ENCODE results near the gene RIN3. TPM values are rescaled to one million over a fixed set of nuclear protein-coding genes. Genes with fewer than 3 reads are reported as not detected.

The RIN3 gene
- total RNA-seq, 1 donor from 2014 or later = 70.6 TPM

GRCh38 chr14:92584816-92585215 is 71.2 kb downstream of the RIN3 start:
- Histone ChIP-seq H3K9me3 (no peaks in the 10 kb centered on the region), H3K27me3 (ENCODE audit: low read depth) (no peaks in the 10 kb centered on the region), H3K36me3 (peaks cover 15% of the 10 kb centered on the region), H3K4me1 (peaks cover 42% of the 10 kb centered on the region), H3K4me3 (no peak overlapping the region), H3K27ac (peak overlapping the region; percentile 62)
- intact Hi-C loops (cut with DNase I) = no loop called here
- DNase-seq (peak; percentile 70), ATAC-seq (peak; percentile 17 to 35)
- TF ChIP-seq, protein P1, sequence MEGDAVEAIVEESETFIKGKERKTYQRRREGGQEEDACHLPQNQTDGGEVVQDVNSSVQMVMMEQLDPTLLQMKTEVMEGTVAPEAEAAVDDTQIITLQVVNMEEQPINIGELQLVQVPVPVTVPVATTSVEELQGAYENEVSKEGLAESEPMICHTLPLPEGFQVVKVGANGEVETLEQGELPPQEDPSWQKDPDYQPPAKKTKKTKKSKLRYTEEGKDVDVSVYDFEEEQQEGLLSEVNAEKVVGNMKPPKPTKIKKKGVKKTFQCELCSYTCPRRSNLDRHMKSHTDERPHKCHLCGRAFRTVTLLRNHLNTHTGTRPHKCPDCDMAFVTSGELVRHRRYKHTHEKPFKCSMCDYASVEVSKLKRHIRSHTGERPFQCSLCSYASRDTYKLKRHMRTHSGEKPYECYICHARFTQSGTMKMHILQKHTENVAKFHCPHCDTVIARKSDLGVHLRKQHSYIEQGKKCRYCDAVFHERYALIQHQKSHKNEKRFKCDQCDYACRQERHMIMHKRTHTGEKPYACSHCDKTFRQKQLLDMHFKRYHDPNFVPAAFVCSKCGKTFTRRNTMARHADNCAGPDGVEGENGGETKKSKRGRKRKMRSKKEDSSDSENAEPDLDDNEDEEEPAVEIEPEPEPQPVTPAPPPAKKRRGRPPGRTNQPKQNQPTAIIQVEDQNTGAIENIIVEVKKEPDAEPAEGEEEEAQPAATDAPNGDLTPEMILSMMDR (IDR thresholded peaks at IDR 0.05) = no peak

GRCh38 chr14:92585981-92586937 is 72.7 kb downstream of the RIN3 start:
- Histone ChIP-seq H3K27me3 (ENCODE audit: low read depth) (no peaks in the 10 kb centered on the region), H3K9me3 (no peaks in the 10 kb centered on the region), H3K4me1 (peaks cover 45% of the 10 kb centered on the region), H3K27ac (peak overlapping the region; percentile 70), H3K36me3 (peaks cover 5% of the 10 kb centered on the region), H3K4me3 (no peak overlapping the region)
- ATAC-seq = peak; percentile 51 to 59
- TF ChIP-seq, protein P1 (IDR thresholded peaks at IDR 0.05) = no peak
- intact Hi-C loops (cut with DNase I) = no loop called here
- no peak for DNase-seq

- H3K4me1 ChIP-seq = peaks cover 45% of the 10 kb centered on the region
- DNase-seq = no peak
- H3K27ac ChIP-seq = peak overlapping the region; percentile 70
- H3K4me3 ChIP-seq = no peak overlapping the region
- H3K9me3 ChIP-seq = no peaks in the 10 kb centered on the region
- H3K36me3 ChIP-seq = peaks cover 5% of the 10 kb centered on the region
- TF ChIP-seq, protein P1 (IDR thresholded peaks at IDR 0.05) = no peak
- no peaks in the 10 kb centered on the region for H3K27me3 ChIP-seq (ENCODE audit: low read depth)
- intact Hi-C loops (cut with DNase I) = no loop called here
- ATAC-seq = peak; percentile 24 to 27
These were observed 73.5 kb downstream of the RIN3 start for GRCh38 chr14:92586963-92587699.

DNA sequence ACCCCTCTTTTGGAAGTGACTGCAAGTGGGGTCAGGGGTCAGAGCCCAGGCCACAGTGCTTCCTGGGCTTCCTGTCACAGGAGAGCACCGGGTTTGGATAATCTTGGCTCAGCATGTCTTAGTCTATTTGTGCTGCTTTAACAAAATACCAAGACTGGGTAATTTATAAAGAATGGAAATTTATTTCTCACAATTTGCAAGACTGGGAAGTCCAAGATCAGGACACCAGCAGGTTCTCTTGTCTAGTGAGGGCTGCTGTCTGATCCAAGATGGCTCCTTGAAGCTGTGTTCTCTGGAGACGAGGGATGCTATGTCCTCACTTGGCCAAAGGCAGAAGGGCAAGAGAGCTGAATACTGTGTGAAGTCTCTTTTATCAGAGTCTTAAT is 74.1 kb downstream of the RIN3 start:
- Histone ChIP-seq H3K27ac (peak overlapping the region; percentile 70), H3K4me1 (peaks cover 45% of the 10 kb centered on the region), H3K4me3 (no peak overlapping the region), H3K27me3 (ENCODE audit: low read depth) (no peaks in the 10 kb centered on the region), H3K9me3 (no peaks in the 10 kb centered on the region), H3K36me3 (peaks cover 5% of the 10 kb centered on the region)
- DNase-seq = no peak
- ATAC-seq = no peak
- TF ChIP-seq, protein P1 (IDR thresholded peaks at IDR 0.05) = no peak
- intact Hi-C loops (cut with DNase I) = no loop called here

- DNase-seq = no peak
- intact Hi-C loops (cut with DNase I) = no loop called here
- Histone ChIP-seq H3K27ac (no peak overlapping the region), H3K9me3 (no peaks in the 10 kb centered on the region), H3K36me3 (no peaks in the 10 kb centered on the region), H3K4me1 (peaks cover 43% of the 10 kb centered on the region), H3K4me3 (no peak overlapping the region), H3K27me3 (ENCODE audit: low read depth) (no peaks in the 10 kb centered on the region)
- TF ChIP-seq, protein P1 (IDR thresholded peaks at IDR 0.05) = no peak
- no peak for ATAC-seq
These were observed 75.8 kb downstream of the RIN3 start for GRCh38 chr14:92589213-92589852.

All from lower lobe of right lung (tissue), 2 donors.